ENCODE results near the gene GABRG3.

Gene GABRG3

DNA sequence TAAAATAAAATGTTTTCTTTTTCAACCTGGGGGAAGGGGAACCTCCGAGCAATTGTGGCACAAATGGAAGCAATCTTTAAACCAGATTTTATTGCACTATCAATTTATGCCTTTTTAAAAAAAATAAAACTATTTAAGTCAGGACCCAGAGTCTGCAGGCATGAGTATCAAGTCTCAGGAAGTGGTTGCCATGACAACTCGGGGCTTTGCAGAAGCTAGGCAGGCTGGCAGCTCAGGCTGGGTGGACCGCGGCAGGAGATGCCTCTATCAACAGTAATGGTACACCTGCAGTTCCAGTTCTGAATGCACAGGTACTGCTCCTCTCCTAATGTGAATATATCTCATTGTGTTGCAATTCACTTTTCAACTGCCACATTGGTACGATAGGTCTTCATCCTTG is 447.7 kb downstream of the GABRG3 start:
- DNase-seq (ENCODE audit: low read depth) = no peak

DNA sequence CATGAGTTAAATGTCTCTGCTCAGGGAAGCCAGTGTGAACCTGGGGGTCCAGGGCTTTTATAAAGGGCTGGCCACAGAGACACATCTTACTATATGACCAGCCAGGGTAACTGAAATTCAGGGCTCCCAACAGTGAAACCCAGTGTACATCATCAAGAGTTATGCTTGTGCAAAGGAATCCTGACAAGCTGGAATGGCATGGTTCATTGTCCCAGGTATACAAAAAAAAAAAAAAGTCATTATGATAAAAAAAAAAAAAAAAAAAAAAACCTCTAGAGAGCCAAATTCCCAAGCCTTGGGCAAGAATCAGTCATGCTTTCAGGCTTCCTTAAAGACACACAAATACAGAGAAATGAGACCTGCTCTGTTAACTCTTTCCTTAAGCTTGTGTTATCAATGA is 452.0 kb downstream of the GABRG3 start:
- DNase-seq (ENCODE audit: low read depth) = no peak

DNA sequence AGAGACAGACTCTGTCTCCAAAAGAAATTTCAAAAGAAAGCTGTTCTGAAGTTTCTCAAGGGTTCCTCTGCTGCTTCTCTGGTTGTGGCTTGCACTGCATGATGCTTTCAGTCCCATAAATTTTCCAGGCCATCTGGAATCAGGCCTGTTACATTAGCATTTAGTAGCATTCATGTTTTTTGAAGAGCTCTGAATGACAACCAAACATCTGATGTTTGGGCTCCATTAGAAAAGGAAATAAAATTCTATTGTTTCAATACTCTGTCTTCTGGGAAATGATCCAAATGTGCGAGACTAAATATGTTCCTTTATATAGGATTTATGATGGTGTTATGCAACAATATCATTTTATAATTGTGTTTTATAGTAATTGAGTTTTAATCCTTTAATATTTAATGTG is 455.8 kb downstream of the GABRG3 start:
- DNase-seq (ENCODE audit: low read depth) = no peak

DNA sequence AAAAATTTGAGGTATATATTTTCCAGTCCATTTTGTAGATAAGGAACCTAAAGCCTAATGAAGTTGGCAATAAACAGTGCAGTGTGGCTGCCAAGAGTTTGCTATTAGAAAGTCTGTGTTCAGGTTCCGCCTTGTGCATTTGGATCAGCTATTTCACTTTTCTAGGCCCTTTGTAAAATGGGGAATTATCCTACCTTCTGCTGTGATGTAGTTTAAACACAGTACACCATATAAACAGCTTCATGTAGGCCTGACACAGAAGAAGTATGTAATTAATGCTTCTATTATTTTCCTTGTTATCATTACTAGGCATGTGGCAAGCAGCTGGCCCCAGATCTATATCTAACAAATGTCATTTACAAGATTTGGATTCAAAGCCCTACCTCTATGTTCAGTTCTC is 456.3 kb downstream of the GABRG3 start:
- DNase-seq (ENCODE audit: low read depth) = no peak

DNA sequence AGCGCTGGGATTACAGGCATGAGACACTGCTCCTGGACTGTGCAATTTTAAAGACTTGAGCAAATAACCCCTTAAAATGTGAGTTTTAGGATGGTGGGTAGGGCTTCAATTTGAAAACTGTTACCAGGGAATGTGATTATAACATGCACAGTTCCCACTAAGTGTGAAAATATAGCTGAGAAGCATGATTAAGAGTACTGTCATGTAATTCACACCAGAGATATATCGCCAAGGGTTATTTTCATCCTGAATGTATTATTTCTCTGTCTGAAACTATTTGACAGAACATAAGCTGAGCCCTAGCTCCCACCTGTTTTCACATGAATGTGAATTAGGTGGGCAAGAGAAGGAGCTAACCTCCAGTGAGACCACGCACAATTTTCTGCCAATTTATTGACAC is 457.2 kb downstream of the GABRG3 start:
- DNase-seq (ENCODE audit: low read depth) = no peak

DNA sequence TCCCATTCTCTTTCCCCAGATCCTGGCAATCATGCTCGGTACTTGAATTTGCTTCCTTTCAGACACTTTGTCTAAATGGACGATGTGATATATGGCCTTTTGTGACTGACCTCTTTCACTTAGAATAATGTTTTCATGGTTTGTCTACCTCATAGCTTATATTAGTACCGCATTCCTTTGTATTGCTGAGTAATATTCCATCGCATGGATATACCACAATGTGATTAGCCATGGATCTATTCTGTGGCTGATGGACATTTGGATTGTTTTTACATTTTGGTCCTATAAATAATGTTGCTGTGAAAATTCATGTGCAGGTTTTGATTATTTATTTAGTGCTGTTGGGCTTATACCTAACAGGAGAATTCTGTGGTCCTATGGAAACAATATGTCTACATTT is 458.6 kb downstream of the GABRG3 start:
- no peak for DNase-seq (ENCODE audit: low read depth)

DNA sequence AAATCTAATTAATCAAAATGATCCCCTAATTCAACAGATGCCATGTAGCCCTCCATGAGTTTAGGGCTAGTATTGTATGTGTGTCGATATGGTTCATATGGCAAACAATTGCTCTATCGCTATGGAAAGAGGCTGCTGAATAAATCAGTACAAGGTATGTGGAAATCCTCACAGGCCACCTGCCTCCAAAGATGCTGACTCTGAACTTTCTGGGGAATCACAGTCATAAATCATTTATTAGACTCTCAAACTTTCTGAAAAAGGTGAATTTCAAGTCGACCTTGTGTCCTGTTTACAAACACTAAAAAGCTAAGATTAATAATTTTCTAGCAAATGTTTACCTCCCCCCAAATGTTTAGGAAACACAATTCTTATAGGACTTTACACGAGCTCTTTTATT is 462.6 kb downstream of the GABRG3 start:
- DNase-seq (ENCODE audit: low read depth) = no peak

DNA sequence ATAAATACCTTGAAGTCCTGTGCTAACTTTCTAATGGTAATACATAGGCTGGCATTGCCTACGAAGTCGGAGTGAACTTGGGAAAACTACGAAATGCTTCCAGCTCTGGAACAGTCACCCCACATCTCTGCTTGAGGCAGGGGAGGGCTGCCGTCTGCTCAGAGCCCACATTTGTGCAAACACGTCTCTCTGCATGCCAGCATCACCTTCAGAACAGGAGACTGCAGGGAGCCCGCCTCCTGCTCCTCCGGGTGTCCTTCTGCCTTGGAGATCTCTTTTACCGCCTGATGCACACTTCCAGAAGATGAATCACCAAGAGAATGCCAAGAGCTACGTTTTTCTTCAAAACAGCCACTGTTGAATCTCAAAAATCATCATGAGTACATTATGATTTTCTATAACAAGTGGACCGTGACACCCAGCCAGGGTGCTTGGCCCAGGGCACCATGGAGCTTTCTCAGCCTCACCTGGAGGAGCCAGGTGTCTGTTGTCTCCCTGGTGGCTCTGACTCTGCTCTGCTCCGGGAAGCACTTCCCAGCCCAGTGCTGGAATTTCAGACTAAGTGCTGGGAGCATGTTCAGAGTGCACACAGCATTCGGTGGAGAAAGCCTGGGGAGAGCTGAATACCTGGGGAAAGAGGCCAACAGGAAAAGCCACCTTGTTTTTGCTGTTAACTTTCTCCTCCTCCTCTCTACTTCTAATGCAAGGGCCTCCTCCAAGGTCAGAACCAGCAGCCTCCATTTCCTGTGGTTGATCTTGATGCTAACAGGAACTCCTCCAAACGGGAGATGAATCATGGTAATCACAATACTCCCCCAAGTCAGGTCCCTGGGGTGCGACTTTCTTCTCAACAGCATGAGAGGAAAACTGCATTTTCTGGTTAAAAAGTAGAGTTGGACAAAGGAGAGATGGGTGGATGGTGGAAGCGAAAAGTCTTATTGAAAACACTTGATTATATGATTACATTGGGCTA is 467.7 kb downstream of the GABRG3 start:
- DNase-seq (ENCODE audit: low read depth) = no peak

DNA sequence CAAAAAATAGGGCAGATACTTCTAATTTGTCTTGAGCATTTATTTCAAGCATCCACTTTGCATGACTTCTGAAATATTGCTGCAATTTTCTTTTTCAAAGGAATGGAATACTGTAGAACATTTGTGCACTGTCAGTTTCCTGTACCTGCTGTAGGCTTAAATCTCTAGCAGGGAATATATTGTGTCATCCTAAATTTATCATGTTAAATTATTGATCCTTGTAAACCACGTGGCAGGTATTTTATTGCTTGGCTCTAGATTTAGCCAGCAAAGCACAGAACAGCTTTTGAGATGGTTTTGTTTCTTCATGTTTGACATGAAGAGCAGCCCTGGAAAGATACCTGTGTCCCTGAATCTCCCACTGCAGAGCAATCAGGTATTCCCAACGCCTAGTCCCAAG is 470.1 kb downstream of the GABRG3 start:
- no peak for DNase-seq (ENCODE audit: low read depth)

GRCh38 chr15:27448234-27448633 is 477.3 kb downstream of the GABRG3 start:
- no peak for DNase-seq (ENCODE audit: low read depth)

DNA sequence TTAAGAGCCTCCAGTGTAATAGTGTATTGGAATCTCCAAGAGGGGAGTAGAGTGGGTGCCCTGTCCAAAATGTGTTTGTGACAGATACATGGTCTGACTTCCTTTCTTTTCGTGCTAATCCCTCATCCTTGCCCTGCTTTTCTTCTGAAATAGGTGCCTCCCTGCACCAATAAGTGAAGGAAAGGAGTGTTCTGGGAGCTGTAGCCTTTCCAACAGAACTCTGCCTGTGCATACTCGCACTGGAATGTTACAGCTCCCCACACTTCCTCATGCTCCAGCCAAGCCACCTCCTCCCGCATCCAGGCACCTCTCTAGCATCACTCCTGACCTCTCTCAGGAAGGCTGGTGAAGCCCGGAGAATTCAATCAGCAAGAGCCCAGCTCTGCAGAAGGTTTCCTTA is 478.0 kb downstream of the GABRG3 start:
- DNase-seq (ENCODE audit: low read depth) = no peak

GRCh38 chr15:27449941-27450340 is 479.0 kb downstream of the GABRG3 start:
- no peak for DNase-seq (ENCODE audit: low read depth)

DNA sequence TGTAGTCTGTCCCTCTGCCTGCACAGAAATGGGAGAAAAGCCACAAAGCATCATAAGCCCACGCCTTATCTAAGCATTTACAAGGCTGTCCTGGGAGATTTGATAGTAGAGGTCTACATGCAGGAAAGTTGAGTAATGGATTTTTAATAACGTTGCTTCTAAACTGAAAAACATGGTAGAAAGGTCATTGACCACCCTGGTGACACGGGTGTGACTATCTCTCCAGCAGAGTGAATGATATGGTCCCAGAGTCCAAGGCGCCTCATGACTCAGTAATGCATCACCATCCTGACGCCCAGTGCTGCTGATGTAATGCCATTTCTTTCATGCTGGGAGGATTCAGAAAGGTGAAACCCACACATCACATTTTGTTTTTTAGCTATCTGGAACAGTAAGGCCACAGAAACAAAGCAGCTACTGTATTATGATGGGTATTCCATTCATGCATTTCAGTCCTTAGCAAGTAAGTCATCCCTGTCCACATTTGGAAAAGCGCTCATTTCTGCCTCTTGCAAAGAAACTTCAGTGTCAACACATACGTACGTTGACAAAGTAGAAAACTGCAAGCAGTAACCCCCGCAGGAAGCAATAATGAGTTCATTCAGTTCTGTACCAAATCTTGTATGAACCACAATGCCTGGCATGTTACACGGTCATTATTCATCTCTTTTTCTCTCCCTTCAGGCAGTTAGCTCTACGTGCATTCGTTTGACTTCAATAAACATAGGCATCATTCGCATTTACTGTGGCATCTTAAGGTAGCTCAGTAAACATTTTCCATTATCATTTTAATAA is 483.5 kb downstream of the GABRG3 start:
- DNase-seq (ENCODE audit: low read depth) = no peak

- DNase-seq (ENCODE audit: low read depth) = no peak
Measured at GRCh38 chr15:27456807-27457206, 485.8 kb downstream of the GABRG3 start.

DNA sequence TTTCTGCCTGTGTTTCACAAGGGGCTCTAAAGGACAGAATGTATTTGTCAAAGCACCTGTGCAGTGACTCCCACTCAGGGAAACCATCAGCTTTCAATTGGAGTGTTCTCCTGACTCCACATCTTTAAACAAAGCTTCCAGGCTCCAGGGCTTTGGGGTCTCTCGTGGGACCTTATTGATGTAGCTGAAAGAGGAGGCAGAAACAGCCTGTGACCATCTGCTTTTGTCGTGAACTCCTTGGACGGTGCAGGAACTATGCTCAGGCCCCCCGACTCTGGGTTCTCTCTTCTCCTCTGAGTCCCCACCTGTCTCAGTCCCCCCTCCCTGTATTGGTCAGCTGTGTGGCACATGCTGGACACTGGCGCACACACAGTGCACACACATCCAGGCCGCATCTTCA is 486.8 kb downstream of the GABRG3 start:
- DNase-seq (ENCODE audit: low read depth) = no peak

GRCh38 chr15:27458345-27459084 is 487.5 kb downstream of the GABRG3 start:
- DNase-seq (ENCODE audit: low read depth) = no peak

DNA sequence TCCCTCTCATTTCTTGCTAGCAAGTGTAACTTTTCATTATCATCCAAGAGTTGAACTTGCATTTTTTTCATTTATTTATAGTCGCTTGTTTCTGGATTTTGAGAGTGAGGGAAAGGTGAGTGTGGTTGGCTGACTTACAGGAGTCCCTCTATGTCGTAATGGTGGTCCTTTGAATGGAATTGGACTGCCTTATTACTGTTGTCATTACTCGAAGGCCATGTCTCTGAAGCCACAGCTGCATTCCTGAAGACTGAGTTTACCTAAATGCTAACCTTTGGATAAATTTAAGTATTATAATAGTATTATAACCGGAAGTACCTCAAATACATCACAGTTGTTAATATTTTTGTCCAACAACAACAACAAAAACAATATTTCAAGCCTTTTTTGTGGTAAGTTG is 488.9 kb downstream of the GABRG3 start:
- no peak for DNase-seq (ENCODE audit: low read depth)

DNA sequence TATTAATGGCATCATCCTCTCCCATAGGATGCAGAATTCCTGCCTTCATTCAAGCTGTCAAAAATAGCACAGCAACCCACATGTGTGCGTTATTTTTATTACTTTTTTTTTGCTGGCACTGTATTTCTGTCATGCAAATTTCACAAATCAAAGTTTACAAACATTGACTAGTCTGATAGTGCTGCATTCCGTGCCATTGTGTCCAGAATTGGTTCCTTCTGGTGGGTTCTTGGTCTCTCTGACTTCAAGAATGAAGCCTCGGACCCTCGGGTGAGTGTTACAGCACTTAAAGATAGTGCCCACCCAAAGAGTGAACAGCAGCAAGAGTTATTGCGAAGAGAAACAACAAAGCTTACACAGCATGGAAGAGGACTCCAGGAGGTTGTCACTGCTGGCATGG is 490.2 kb downstream of the GABRG3 start:
- DNase-seq (ENCODE audit: low read depth) = no peak

- DNase-seq (ENCODE audit: low read depth) = no peak
Measured at GRCh38 chr15:27463525-27464088, 492.6 kb downstream of the GABRG3 start.

- DNase-seq (ENCODE audit: low read depth) = no peak
Measured at GRCh38 chr15:27464941-27465612, 494.1 kb downstream of the GABRG3 start.

DNA sequence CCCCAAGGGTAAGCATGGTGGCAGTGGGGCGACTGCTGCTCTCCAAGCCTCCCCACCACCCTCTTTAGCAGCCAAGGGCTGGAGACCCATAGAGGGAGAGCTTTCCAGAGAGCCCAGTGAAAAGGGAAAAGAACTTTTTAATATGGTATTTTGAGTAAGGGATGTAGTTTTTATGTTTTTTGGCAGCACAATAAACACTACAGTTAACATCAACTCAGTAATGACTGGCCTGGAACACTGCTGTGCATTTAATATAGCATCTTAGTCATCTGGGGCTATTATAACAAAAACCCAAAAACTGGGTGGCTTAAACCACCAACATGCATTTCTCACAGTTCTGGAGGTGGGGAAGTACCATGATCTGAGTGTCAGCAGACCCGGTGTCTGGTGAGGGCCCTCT is 495.8 kb downstream of the GABRG3 start:
- no peak for DNase-seq (ENCODE audit: low read depth)

DNA sequence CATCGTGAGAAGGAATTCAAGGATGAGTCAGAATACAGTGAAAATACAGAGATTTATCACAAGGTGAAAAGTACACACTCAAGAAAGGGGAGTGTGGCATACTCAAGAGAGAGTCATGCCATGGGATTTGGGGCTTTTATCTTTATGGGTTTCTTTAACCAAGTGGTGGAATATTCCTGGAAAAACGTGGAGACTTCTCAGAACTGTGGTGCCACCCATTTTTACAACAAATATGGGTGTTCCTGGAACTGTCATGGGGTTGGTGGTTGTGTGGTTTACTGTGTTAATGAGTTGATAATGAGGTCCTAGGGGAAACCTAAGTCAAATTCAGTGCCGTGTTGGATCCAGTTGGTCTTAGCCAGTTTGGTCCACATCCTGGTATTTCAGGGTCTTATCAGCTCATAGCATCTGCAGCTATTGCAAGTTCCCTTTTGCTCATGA is 497.2 kb downstream of the GABRG3 start:
- DNase-seq (ENCODE audit: low read depth) = no peak

All from stimulated activated CD8-positive, alpha-beta memory T cell treated with anti-CD3 and anti-CD28 coated beads, Interleukin-4, amount 100 ng/mL, for 24 hours (primary cell).